Left lung (tissue), 10 donors: ENCODE measurements around the gene KCNG2. TPM values are rescaled to one million over a fixed set of nuclear protein-coding genes. Genes with fewer than 3 reads are reported as not detected.

Experiments
- ATAC-seq: fragments of 200-7000 bp; cut with Tn5 transposase; one replicate; pipeline ENCODE4 v1.9.1; 2020; ENCODE audit warnings: moderate library complexity
- DNase-seq, 4 donors: peaks; one replicate each; pipeline ENCODE4 v3.0.0-alpha.2; 2013 to 2020
- H3K27ac ChIP-seq, 2 donors: fragments of 200-600 bp; sonication (generic) in 1 of 2; one replicate each; pipeline versions ENCODE4 v1.5.0 to v1.8.0; 2020 to 2021
- H3K27me3 ChIP-seq, 2 donors: fragments of 200-600 bp; sonication (generic) in 1 of 2; one replicate each; pipeline versions ENCODE4 v1.5.0 to v1.8.0; 2020 to 2021
- H3K36me3 ChIP-seq, 2 donors: fragments of 200-600 bp; sonication (generic) in 1 of 2; one replicate each; pipeline versions ENCODE4 v1.5.0 to v1.8.0; 2020 to 2021
- H3K4me1 ChIP-seq, 2 donors: fragments of 200-600 bp; one replicate each; pipeline ENCODE4 v1.8.0; 2021
- H3K4me3 ChIP-seq, 2 donors: fragments of 200-600 bp; sonication (generic) in 1 of 2; one replicate each; pipeline versions ENCODE4 v1.5.0 to v1.8.0; 2020 to 2021; ENCODE audit warnings: mild to moderate bottlenecking in 1 of 2
- H3K9me3 ChIP-seq, 2 donors: fragments of 200-600 bp; sonication (generic) in 1 of 2; one replicate each; pipeline versions ENCODE4 v1.5.0 to v1.8.0; 2020 to 2021
- CTCF ChIP-seq, 2 donors: fragments of 200-600 bp; sonication (generic) in 1 of 2; IDR thresholded peaks; one replicate each; pipeline versions ENCODE4 v1.5.0 to v1.8.0; 2021; ENCODE audit warnings: antibody characterized with exemption in 2 of 2
- intact Hi-C, 2 donors: fragments of 100-400 bp; cut with DNase I; formaldehyde crosslinking; loops; one replicate each; pipeline versions ENCODE4 v1.11.2 to v1.14.2; 2022
- polyA plus RNA-seq, 6 donors: library from polyadenylated mRNA; unstranded; fragments of 120-200 nt; gene quantifications; one replicate each; pipeline ENCODE4 v1.2.1, GENCODE V29; 2013; ENCODE audit not compliant: insufficient read length in 6 of 6
- total RNA-seq, 2 donors: library from RNA; stranded (reverse); fragmentation: NEBNext Ultra II Directional; extraction: Animal tissue kit (Norgen Biotek cat#: 25700); gene quantifications; one replicate each; pipeline ENCODE4 v1.2.1, GENCODE V29; 2021
- donor health status: DM: no; HTN: yes; CAD: no.
- donor health status: DM: no; HTN: no; CAD: no.

KCNG2 gene
- total and polyA plus RNA-seq, 8 donors: 0.17 to 1.1 (median 0.31) TPM

- no peak for TF ChIP-seq CTCF (IDR thresholded peaks at IDR 0.05)
- Histone ChIP-seq H3K27ac (no peak overlapping the region), H3K36me3 (no peaks in the 10 kb centered on the region), H3K4me1 (no peaks in the 10 kb centered on the region), H3K9me3 (peaks cover 0 to 12% of the 10 kb centered on the region in 2 donors), H3K4me3 (no peak overlapping the region), H3K27me3 (no peaks in the 10 kb centered on the region)
- ATAC-seq (no peak), DNase-seq (peak in 1 of 4 donors; percentile 50)
- intact Hi-C loops: no loop called here
Observed at GRCh38 chr18:79846936-79847557, 49.3 kb downstream of the KCNG2 start.

GRCh38 chr18:79847606-79848293, 50.0 kb downstream of the KCNG2 start:
- Histone ChIP-seq H3K9me3 (peaks cover 0 to 5% of the 10 kb centered on the region in 2 donors), H3K36me3 (no peaks in the 10 kb centered on the region), H3K27me3 (no peaks in the 10 kb centered on the region), H3K27ac (no peak overlapping the region), H3K4me1 (no peaks in the 10 kb centered on the region), H3K4me3 (no peak overlapping the region)
- peak in 1 of 4 donors; percentile 37 for DNase-seq
- ATAC-seq: no peak
- intact Hi-C loops: no loop called here
- no peak for TF ChIP-seq CTCF (IDR thresholded peaks at IDR 0.05)

GRCh38 chr18:79848294-79848578, 50.5 kb downstream of the KCNG2 start:
- H3K36me3 ChIP-seq: no peaks in the 10 kb centered on the region
- intact Hi-C loops: no loop called here
- no peaks in the 10 kb centered on the region for H3K27me3 ChIP-seq
- peaks cover 0 to under 1% of the 10 kb centered on the region in 2 donors for H3K9me3 ChIP-seq
- ATAC-seq (no peak), DNase-seq (peak in 1 of 4 donors; percentile 57)
- no peak for TF ChIP-seq CTCF (IDR thresholded peaks at IDR 0.05)
- no peaks in the 10 kb centered on the region for H3K4me1 ChIP-seq
- no peak overlapping the region for H3K27ac ChIP-seq
- H3K4me3 ChIP-seq: no peak overlapping the region

GRCh38 chr18:79848579-79849327, 51.0 kb downstream of the KCNG2 start:
- ATAC-seq: peak; percentile 13
- no peak for TF ChIP-seq CTCF (IDR thresholded peaks at IDR 0.05)
- intact Hi-C loops: no loop called here

More at GRCh38 chr18:79848579-79849327, 51.0 kb downstream of the KCNG2 start:
- Histone ChIP-seq H3K27ac (no peak overlapping the region), H3K4me1 (no peaks in the 10 kb centered on the region), H3K9me3 (no peaks in the 10 kb centered on the region), H3K36me3 (no peaks in the 10 kb centered on the region), H3K27me3 (no peaks in the 10 kb centered on the region), H3K4me3 (no peak overlapping the region)
- peak in 1 of 4 donors; percentile 71 for DNase-seq
